ENCODE measurements around the gene HHAT. TPM values are rescaled to one million over a fixed set of nuclear protein-coding genes. Genes with fewer than 3 reads are reported as not detected.

HHAT gene
- total RNA-seq, 4 donors from 2014 or later, result 0.31 to 0.33 (median 0.33) TPM; not detected in 1

DNA sequence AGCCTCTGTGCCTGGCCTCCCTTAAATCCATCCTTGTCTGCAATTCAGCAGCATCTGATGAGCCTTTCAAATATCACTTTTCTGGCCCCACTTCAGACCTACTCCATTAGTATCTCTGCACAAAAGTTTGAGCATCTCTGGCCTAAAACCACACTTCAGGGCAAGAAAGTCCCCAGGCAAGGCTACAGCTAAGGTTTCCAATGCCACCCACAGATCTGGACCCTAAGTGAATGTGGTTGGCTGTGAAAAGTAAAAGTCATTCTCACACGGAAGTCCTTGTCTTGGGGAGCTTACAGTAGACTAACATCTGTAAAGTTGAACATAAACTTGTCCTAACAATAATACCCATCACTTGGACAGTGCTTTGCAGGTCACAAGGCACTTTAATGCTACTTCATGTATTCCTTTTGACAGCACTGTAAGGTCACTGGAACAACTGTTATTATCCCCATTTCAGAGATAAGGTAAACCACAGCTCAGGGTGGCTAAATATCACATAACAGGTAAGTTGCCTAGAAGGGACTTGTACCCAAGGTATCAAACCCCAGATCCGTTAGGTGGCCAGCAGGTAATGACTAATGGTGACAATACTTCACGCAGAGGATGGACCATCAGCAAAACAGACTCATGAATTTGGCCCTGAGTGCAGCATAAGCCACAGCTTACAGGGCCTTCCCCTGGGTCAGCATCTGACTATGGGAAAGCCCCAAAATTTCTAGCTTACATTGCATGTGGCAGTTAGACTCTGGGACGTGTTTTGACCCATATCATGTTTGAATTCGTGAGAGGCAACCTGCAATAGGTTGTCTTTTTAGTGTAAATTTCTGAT, 356.0 kb downstream of the HHAT start:
- H3K4me1 ChIP-seq, result no peaks in the 10 kb centered on the region
- H3K36me3 ChIP-seq, result no peaks in the 10 kb centered on the region
- H3K9me3 ChIP-seq, result no peaks in the 10 kb centered on the region
- ATAC-seq (no peak), DNase-seq (no peak)
- H3K4me3 ChIP-seq, result no peak overlapping the region
- intact Hi-C loops (cut with DNase I; ENCODE audit: low total_unique reads), result no loop called here
- H3K27me3 ChIP-seq, result no peaks in the 10 kb centered on the region
- in situ Hi-C loops (cut with MboI; ENCODE audit: low sequenced_read_pairs in 4 of 4), result no loop called here
- H3K27ac ChIP-seq, result no peak overlapping the region
- TF ChIP-seq, protein P1, sequence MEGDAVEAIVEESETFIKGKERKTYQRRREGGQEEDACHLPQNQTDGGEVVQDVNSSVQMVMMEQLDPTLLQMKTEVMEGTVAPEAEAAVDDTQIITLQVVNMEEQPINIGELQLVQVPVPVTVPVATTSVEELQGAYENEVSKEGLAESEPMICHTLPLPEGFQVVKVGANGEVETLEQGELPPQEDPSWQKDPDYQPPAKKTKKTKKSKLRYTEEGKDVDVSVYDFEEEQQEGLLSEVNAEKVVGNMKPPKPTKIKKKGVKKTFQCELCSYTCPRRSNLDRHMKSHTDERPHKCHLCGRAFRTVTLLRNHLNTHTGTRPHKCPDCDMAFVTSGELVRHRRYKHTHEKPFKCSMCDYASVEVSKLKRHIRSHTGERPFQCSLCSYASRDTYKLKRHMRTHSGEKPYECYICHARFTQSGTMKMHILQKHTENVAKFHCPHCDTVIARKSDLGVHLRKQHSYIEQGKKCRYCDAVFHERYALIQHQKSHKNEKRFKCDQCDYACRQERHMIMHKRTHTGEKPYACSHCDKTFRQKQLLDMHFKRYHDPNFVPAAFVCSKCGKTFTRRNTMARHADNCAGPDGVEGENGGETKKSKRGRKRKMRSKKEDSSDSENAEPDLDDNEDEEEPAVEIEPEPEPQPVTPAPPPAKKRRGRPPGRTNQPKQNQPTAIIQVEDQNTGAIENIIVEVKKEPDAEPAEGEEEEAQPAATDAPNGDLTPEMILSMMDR (IDR thresholded peaks at IDR 0.05 in 4 of 5, conservative IDR thresholded peaks at IDR 0.05 in 1 of 5), result no peak
- TF ChIP-seq POLR2A (IDR thresholded peaks at IDR 0.05), result no peak

GRCh38 chr1:210685295-210685650, 356.6 kb downstream of the HHAT start:
- ATAC-seq (no peak), DNase-seq (no peak)
- no peaks in the 10 kb centered on the region for H3K4me1 ChIP-seq
- H3K4me3 ChIP-seq, result no peak overlapping the region
- no peaks in the 10 kb centered on the region for H3K9me3 ChIP-seq
- TF ChIP-seq, protein P1 (IDR thresholded peaks at IDR 0.05 in 4 of 5, conservative IDR thresholded peaks at IDR 0.05 in 1 of 5), result no peak
- no peak for TF ChIP-seq POLR2A (IDR thresholded peaks at IDR 0.05)
- in situ Hi-C loops (cut with MboI; ENCODE audit: low sequenced_read_pairs in 4 of 4) (no loop called here), intact Hi-C loops (cut with DNase I; ENCODE audit: low total_unique reads) (no loop called here)
- no peaks in the 10 kb centered on the region for H3K27me3 ChIP-seq
- no peaks in the 10 kb centered on the region for H3K36me3 ChIP-seq
- H3K27ac ChIP-seq, result no peak overlapping the region

DNA sequence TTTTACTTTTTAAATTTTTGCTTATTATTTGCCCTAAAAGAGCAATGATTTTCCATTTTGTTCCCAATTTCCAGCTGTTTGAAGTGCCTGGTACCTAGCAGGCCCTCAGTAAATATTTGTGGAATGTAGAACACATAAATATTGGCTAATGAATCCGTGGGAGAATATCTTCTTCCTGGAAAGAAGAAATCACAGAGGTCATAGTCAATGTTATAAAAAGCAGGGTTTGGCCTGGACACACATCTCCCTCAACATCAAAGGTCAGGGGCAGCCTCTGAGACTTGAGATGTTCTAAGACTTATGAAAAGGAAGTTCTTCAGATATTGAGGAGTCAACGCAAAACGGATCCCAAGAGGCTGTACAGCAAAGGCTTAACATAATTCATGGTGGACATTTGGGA, 358.1 kb downstream of the HHAT start:
- in situ Hi-C loops (cut with MboI; ENCODE audit: low sequenced_read_pairs in 4 of 4), result no loop called here
- TF ChIP-seq POLR2A (IDR thresholded peaks at IDR 0.05), result no peak
- TF ChIP-seq, protein P1 (IDR thresholded peaks at IDR 0.05 in 4 of 5, conservative IDR thresholded peaks at IDR 0.05 in 1 of 5), result no peak
- intact Hi-C loops (cut with DNase I; ENCODE audit: low total_unique reads), result no loop called here
- ATAC-seq, result no peak
- Histone ChIP-seq H3K4me3 (no peak overlapping the region), H3K9me3 (no peaks in the 10 kb centered on the region), H3K4me1 (no peaks in the 10 kb centered on the region), H3K36me3 (no peaks in the 10 kb centered on the region), H3K27me3 (no peaks in the 10 kb centered on the region), H3K27ac (no peak overlapping the region)
- no peak for DNase-seq

DNA sequence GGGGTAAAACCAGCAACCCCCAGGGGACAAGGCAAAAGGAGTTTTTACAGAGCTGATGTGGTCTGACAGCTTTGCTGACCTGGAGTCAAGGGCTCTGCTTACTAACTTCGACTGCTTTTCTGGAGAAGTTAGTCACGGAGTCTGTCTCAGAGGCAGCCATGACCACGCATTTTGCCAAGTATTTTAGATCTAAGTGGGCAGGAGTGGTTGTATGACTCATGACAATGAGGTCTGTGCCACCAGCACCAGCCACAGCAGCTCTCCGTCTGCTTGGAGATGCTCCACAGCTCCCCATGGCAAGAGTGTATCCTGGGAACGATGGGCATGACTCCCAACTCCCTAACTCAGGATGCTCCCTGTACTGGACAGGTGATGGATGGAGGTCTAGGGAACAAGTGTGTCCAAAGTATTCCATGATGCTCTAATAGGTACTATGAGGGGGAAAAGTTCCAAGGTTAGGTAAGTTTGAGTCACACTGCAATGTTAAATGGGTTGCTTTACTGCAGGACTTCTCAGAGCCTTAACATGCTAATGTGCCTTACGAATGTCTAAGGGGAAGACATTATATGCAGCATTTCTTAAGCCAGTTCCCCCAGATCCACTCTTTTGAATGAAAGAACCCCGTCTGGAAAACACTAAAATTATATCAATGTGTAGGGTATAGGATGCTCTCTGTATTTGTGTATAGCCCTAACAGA, 359.0 kb downstream of the HHAT start:
- intact Hi-C loops (cut with DNase I; ENCODE audit: low total_unique reads) (no loop called here), in situ Hi-C loops (cut with MboI; ENCODE audit: low sequenced_read_pairs in 4 of 4) (no loop called here)
- TF ChIP-seq POLR2A (IDR thresholded peaks at IDR 0.05), result no peak
- TF ChIP-seq, protein P1 (IDR thresholded peaks at IDR 0.05 in 4 of 5, conservative IDR thresholded peaks at IDR 0.05 in 1 of 5), result no peak
- no peaks in the 10 kb centered on the region for H3K27me3 ChIP-seq
- no peaks in the 10 kb centered on the region for H3K36me3 ChIP-seq
- no peaks in the 10 kb centered on the region for H3K9me3 ChIP-seq
- no peaks in the 10 kb centered on the region for H3K4me1 ChIP-seq
- H3K4me3 ChIP-seq, result no peak overlapping the region
- H3K27ac ChIP-seq, result no peak overlapping the region
- ATAC-seq (no peak), DNase-seq (no peak)

Data from gastrocnemius medialis (tissue), 4 donors.